Progenitor cell of endocrine pancreas (in vitro differentiated cells): ENCODE measurements around the gene GFPT1. TPM values are rescaled to one million over a fixed set of nuclear protein-coding genes. Genes with fewer than 3 reads are reported as not detected.

Experiments
- DNase-seq: peaks from one replicate; pipeline ENCODE4 v3.0.0; 2021; ENCODE audit warnings: low spot score; ENCODE audit not compliant: unreplicated experiment
- H3K27ac Mint-ChIP-seq: 2 replicates; pipeline ENCODE4 v1.8.0; 2021; ENCODE audit warnings: mild to moderate bottlenecking, moderate library complexity, mixed read lengths
- H3K27me3 Mint-ChIP-seq: 2 replicates; pipeline ENCODE4 v1.8.0; 2021; ENCODE audit warnings: mixed read lengths
- H3K36me3 Mint-ChIP-seq: 2 replicates; pipeline ENCODE4 v1.8.0; 2022; ENCODE audit warnings: mixed read lengths; ENCODE audit not compliant: insufficient read depth
- H3K4me1 Mint-ChIP-seq: 2 replicates; pipeline ENCODE4 v1.8.0; 2021; ENCODE audit warnings: low read depth, mixed read lengths
- H3K4me3 Mint-ChIP-seq: 2 replicates; pipeline ENCODE4 v1.8.0; 2021; ENCODE audit warnings: low read depth, mild to moderate bottlenecking, moderate library complexity, mixed read lengths
- H3K9me3 Mint-ChIP-seq: 2 replicates; pipeline ENCODE4 v1.8.0; 2021; ENCODE audit warnings: low read depth, mixed read lengths
- total RNA-seq: library from RNA; stranded (reverse); gene quantifications from 2 replicates; pipeline ENCODE4 v1.2.1, GENCODE V29; 2021
- TF ChIP-seq, protein P1 (sequence below): fragments of 200-600 bp; sonication (generic); IDR thresholded peaks from one replicate; pipeline ENCODE4 v1.5.0; 2021; ENCODE audit warnings: antibody characterized with exemption, mild to moderate bottlenecking; ENCODE audit not compliant: unreplicated experiment

Gene GFPT1
- total RNA-seq, 1 donor from 2014 or later = 51.9 TPM

DNA sequence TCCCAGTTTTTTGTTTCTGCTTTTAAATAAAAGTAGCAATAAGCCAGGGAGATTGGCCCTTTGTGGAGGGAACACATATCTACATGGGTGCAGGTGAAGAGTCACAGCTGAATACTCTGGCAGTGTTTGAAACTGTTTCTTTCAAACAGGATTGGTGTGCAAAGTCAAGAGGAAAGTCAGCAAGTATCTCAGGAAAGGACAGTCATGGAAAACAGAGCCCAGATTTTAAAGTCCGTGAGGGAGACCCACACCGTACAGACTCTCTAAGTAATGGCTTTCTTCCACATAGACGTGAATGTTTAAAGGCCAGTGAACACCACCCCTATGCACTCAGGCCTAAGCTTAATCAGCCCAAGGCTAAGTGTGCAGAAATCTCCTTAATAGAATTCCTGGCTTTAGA lies 95.3 kb downstream of the GFPT1 start:
- Mint-ChIP-seq H3K4me3 (no peak overlapping the region), H3K9me3 (no peaks in the 10 kb centered on the region), H3K27me3 (peaks cover 10% of the 10 kb centered on the region), H3K4me1 (no peaks in the 10 kb centered on the region), H3K27ac (no peak overlapping the region), H3K36me3 (no peaks in the 10 kb centered on the region)
- no peak for DNase-seq
- TF ChIP-seq, protein P1, sequence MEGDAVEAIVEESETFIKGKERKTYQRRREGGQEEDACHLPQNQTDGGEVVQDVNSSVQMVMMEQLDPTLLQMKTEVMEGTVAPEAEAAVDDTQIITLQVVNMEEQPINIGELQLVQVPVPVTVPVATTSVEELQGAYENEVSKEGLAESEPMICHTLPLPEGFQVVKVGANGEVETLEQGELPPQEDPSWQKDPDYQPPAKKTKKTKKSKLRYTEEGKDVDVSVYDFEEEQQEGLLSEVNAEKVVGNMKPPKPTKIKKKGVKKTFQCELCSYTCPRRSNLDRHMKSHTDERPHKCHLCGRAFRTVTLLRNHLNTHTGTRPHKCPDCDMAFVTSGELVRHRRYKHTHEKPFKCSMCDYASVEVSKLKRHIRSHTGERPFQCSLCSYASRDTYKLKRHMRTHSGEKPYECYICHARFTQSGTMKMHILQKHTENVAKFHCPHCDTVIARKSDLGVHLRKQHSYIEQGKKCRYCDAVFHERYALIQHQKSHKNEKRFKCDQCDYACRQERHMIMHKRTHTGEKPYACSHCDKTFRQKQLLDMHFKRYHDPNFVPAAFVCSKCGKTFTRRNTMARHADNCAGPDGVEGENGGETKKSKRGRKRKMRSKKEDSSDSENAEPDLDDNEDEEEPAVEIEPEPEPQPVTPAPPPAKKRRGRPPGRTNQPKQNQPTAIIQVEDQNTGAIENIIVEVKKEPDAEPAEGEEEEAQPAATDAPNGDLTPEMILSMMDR = no peak

DNA sequence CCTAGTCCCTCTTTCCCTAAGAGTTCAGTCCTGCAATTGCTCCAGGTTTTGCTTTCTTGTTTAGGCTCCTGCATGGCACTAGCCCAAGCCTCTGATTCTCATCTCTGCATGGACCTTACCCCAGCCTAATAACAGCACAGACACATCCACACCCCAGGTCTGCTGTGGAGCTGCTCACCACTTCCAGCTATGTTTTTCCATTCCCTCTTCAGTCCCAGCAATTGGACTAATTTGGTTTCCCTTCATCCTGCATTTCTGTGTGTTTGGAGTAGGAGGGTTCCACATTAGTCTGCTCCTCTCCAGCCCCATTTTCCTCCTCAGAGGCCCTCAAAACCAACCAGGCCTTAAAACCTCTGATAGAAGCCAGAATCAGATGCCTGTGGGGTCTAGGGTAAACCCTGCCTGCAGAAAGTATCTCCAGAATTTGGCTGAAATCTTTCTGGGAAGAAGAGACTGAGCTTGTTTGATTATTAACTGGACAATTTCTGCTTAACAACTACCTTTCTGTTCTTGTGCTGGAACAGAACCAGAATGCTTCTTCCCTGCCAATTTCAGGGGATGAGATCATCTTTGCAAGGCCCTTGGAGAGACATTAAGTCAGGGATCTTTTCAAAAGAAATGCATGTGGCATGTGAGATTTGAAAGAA lies 95.9 kb downstream of the GFPT1 start:
- no peaks in the 10 kb centered on the region for H3K36me3 Mint-ChIP-seq
- H3K27me3 Mint-ChIP-seq = peaks cover 10% of the 10 kb centered on the region
- no peaks in the 10 kb centered on the region for H3K9me3 Mint-ChIP-seq
- no peak for DNase-seq
- H3K4me1 Mint-ChIP-seq = no peaks in the 10 kb centered on the region
- no peak overlapping the region for H3K27ac Mint-ChIP-seq
- H3K4me3 Mint-ChIP-seq = no peak overlapping the region
- TF ChIP-seq, protein P1 = no peak

DNA sequence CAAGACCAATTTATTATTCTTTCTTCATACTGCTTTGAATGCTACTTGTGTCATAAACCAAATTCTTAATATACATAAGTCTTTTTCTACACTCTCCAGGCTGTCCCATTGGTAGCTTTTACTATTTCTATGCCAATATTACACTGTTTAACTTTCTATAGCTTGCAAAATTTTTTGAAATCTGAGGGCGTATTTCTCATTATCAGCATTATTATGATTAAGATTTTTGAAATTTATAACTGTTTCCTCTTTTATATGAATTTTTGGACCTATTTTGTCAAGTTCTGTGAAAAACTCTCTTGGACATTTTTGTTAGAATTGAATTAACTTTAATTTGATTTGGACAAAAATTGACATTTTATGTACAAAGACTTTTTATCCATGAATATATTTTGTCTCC lies 98.6 kb downstream of the GFPT1 start:
- no peak for DNase-seq
- Mint-ChIP-seq H3K27me3 (no peaks in the 10 kb centered on the region), H3K27ac (no peak overlapping the region), H3K36me3 (no peaks in the 10 kb centered on the region), H3K4me3 (no peak overlapping the region), H3K9me3 (no peaks in the 10 kb centered on the region), H3K4me1 (no peaks in the 10 kb centered on the region)
- TF ChIP-seq, protein P1 = no peak

DNA sequence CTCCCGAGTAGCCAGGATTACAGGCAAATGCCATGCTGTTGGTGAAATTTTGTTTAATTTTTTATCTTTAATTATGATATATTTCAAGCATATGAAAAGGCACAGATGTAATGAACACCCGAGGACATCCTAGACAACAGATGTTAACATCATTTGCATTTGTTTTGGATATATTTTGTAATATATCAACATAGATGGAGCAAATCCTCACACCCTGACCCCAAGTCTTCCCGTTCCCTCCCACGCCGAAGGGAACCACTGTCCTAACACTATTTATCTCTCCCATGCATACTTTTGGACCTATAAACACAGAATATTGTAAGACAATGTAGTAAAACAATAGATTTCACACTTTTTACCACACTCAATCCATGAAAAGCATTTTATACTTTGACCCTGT lies 99.5 kb downstream of the GFPT1 start:
- no peak overlapping the region for H3K4me3 Mint-ChIP-seq
- no peaks in the 10 kb centered on the region for H3K27me3 Mint-ChIP-seq
- H3K9me3 Mint-ChIP-seq = no peaks in the 10 kb centered on the region
- no peaks in the 10 kb centered on the region for H3K36me3 Mint-ChIP-seq
- TF ChIP-seq, protein P1 = no peak
- no peak overlapping the region for H3K27ac Mint-ChIP-seq
- no peak for DNase-seq
- H3K4me1 Mint-ChIP-seq = no peaks in the 10 kb centered on the region

DNA sequence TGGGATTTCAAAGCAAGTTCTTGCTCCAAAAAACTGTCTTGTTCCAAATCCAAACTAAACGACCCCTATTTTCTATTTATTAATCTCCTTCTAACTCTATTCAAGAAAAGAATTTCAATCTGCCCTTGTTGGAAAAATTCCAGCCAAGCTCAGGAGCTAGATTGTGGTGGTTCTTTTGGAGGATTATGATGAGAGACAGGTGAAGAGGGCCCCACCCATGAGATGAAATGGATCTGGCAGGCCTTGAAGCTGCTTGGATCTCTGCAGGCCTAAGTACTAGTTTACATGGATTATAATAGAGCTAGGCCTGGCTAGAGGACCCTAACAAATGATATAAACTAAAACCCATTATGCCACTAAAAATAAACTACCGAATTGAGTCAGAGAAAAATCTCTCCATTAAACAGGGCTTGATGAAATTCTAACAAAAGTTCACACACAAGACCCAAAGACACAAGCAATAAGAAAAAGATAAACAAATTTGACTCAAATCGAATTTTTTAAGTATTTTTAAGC lies 101.6 kb downstream of the GFPT1 start:
- no peaks in the 10 kb centered on the region for H3K27me3 Mint-ChIP-seq
- no peak overlapping the region for H3K4me3 Mint-ChIP-seq
- no peaks in the 10 kb centered on the region for H3K36me3 Mint-ChIP-seq
- no peaks in the 10 kb centered on the region for H3K9me3 Mint-ChIP-seq
- TF ChIP-seq, protein P1 = no peak
- no peak overlapping the region for H3K27ac Mint-ChIP-seq
- no peaks in the 10 kb centered on the region for H3K4me1 Mint-ChIP-seq
- no peak for DNase-seq
